ENCODE results near the gene POLR3H. TPM values are rescaled to one million over a fixed set of nuclear protein-coding genes. Genes with fewer than 3 reads are reported as not detected.
"Not testable (repeated sequence)": the region's sequence is repeated elsewhere in the genome, so short reads cannot be mapped to it uniquely, and the experiment has no call there.

The POLR3H gene
- 20.0 and 20.6 TPM in 2 replicates for total RNA-seq (2014; rRNA removed)
- 41.7 TPM for polyA plus RNA-seq (2012)

GRCh38 chr22:41543854-41544670 lies at the start of gene POLR3H:
TSS of gene POLR3H (minus strand) at chr22:41544470. CDS start at chr22:41544101, 369 bp downstream.
- DNase-seq (ENCODE audit: low read depth) = peak; percentile 96

GRCh38 chr22:41593336-41593960 lies 49.2 kb upstream of the POLR3H start:
- DNase-seq (ENCODE audit: low read depth) = not testable (repeated sequence)

- DNase-seq (ENCODE audit: low read depth) = peak; percentile 99
Measured at GRCh38 chr22:41589391-41590241, 45.3 kb upstream of the POLR3H start, which contains the start of gene PMM1. TSS of gene PMM1 (minus strand) at chr22:41589840. CDS start at chr22:41589805, 35 bp downstream.

GRCh38 chr22:41587347-41587723 lies 43.1 kb upstream of the POLR3H start:
- DNase-seq (ENCODE audit: low read depth) = no peak

GRCh38 chr22:41585898-41586297 lies 41.6 kb upstream of the POLR3H start:
- DNase-seq (ENCODE audit: low read depth) = no peak

- no peak for DNase-seq (ENCODE audit: low read depth)
Measured at GRCh38 chr22:41584881-41585280, 40.6 kb upstream of the POLR3H start.

GRCh38 chr22:41582694-41583093 lies 38.4 kb upstream of the POLR3H start:
- no peak for DNase-seq (ENCODE audit: low read depth)

- no peak for DNase-seq (ENCODE audit: low read depth)
Measured at GRCh38 chr22:41579997-41580355, 35.7 kb upstream of the POLR3H start.

- no peak for DNase-seq (ENCODE audit: low read depth)
Measured at GRCh38 chr22:41579297-41579996, 35.2 kb upstream of the POLR3H start.

GRCh38 chr22:41578818-41579217 lies 34.5 kb upstream of the POLR3H start:
- no peak for DNase-seq (ENCODE audit: low read depth)

GRCh38 chr22:41578114-41578513 lies 33.8 kb upstream of the POLR3H start:
- DNase-seq (ENCODE audit: low read depth) = no peak

- DNase-seq (ENCODE audit: low read depth) = peak; percentile 48
Measured at GRCh38 chr22:41576877-41577276, 32.6 kb upstream of the POLR3H start.

- DNase-seq (ENCODE audit: low read depth) = no peak
Measured at GRCh38 chr22:41575533-41575932, 31.3 kb upstream of the POLR3H start.

- no peak for DNase-seq (ENCODE audit: low read depth)
Measured at GRCh38 chr22:41574847-41575381, 30.6 kb upstream of the POLR3H start.

GRCh38 chr22:41573677-41574076 lies 29.4 kb upstream of the POLR3H start:
- no peak for DNase-seq (ENCODE audit: low read depth)

GRCh38 chr22:41572305-41572704 lies 28.0 kb upstream of the POLR3H start:
- not testable (repeated sequence) for DNase-seq (ENCODE audit: low read depth)

GRCh38 chr22:41571786-41572185 lies 27.5 kb upstream of the POLR3H start:
- DNase-seq (ENCODE audit: low read depth) = no peak

GRCh38 chr22:41570221-41570620 lies 26.0 kb upstream of the POLR3H start:
- DNase-seq (ENCODE audit: low read depth) = no peak

- no peak for DNase-seq (ENCODE audit: low read depth)
Measured at GRCh38 chr22:41568811-41569210, 24.5 kb upstream of the POLR3H start.

- no peak for DNase-seq (ENCODE audit: low read depth)
Measured at GRCh38 chr22:41567512-41567768, 23.2 kb upstream of the POLR3H start.

GRCh38 chr22:41565403-41566054 lies 21.3 kb upstream of the POLR3H start:
- DNase-seq (ENCODE audit: low read depth) = peak; percentile 84

Data from LHCN-M2 (cell line).